ENCODE results near the gene GALNT2. TPM values are rescaled to one million over a fixed set of nuclear protein-coding genes. Genes with fewer than 3 reads are reported as not detected.

Gene GALNT2
- polyA plus RNA-seq, 6 donors from 2014 or later, result 15.1 to 22.4 (median 17.5) TPM

DNA sequence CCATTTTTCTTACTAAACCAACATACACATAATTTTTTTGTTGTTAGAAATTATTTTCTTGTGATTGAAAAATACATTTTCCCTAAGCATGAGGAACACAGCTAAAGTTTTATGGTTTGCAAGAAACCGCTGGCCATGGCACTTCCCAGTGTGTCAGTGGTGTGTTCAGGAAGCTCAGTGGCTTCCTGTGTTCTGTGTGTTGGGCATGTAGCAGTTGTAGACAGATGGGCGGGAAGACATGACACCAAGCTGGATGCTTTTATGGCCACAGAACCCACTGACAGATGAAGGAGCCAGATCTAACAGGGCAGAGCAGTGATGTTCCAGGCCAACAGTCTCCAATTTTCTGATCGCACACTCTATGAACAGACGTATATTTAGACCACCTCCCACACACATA lies 119.8 kb downstream of the GALNT2 start:
- Mint-ChIP-seq H3K27me3 (no peaks in the 10 kb centered on the region), H3K9me3 (peaks cover 0 to 7% (median 3%) of the 10 kb centered on the region in 7 donors), H3K4me3 (peak overlapping the region in 1 of 8 donors; percentile 22), H3K36me3 (peaks cover 9 to 13% of the 10 kb centered on the region in 2 donors), H3K4me1 (peaks cover 32 to 70% (median 44%) of the 10 kb centered on the region in 3 donors), H3K27ac (peak overlapping the region in 5 of 6 donors; percentile 15 to 92 (median 68))
- ATAC-seq (ENCODE audit: low read depth in 2 of 2) (peak in 1 of 2 donors; percentile 32), DNase-seq (no peak)

DNA sequence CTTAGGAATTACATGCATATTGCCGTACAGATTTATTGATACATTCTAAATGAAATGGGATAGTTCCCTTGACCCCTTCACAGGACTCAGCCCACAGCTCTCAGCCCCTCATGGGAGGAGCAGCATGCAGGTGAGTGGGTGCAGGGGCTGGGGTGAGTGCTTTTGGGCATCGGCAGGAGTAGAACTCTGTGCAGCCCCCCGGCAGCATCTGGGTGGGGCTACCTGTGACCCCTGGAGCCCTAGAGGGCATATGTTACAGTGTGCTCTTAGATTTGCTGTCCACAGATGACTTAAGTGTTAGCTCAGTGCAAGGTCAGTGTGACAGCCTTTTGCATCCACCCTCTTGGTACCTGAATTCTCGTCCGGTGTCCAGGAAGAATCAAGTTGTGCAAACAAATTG lies 120.3 kb downstream of the GALNT2 start:
- DNase-seq, result no peak
- H3K9me3 Mint-ChIP-seq, result peaks cover 0 to 7% (median 3%) of the 10 kb centered on the region in 7 donors
- H3K27me3 Mint-ChIP-seq, result no peaks in the 10 kb centered on the region
- peaks cover 9 to 13% of the 10 kb centered on the region in 2 donors for H3K36me3 Mint-ChIP-seq
- no peak overlapping the region for H3K4me3 Mint-ChIP-seq
- no peak for ATAC-seq (ENCODE audit: low read depth in 2 of 2)
- H3K4me1 Mint-ChIP-seq, result peaks cover 35 to 71% (median 48%) of the 10 kb centered on the region in 3 donors
- peak overlapping the region in 5 of 6 donors; percentile 15 to 92 (median 68) for H3K27ac Mint-ChIP-seq

DNA sequence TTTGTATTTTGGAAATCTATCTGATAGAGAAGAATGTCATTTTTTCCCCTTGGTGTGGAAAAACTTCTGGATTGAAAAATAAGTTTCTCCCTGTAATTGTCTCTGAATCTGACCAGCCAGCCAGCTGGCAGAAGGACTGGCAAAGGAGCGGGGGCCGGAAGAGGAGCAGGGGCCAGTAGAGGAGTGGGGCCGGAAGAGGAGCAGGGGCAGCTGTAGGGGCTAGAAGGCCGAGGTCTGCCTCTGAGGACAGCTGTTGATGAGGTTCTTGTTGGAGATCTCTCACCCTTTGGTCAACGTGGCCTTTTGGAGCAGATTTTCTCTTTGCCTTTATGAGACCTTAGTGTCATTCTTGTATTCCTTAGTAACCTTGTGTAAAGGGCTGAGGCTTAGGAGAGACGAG lies 121.8 kb downstream of the GALNT2 start:
- ATAC-seq (ENCODE audit: low read depth in 2 of 2) (no peak), DNase-seq (no peak)
- Mint-ChIP-seq H3K27ac (peak overlapping the region in 1 of 6 donors; percentile 86), H3K27me3 (no peaks in the 10 kb centered on the region), H3K36me3 (peaks cover 9 to 13% of the 10 kb centered on the region in 2 donors), H3K4me1 (peaks cover 35 to 75% (median 52%) of the 10 kb centered on the region in 3 donors), H3K9me3 (peaks cover 0 to 7% (median 3%) of the 10 kb centered on the region in 7 donors), H3K4me3 (no peak overlapping the region)

DNA sequence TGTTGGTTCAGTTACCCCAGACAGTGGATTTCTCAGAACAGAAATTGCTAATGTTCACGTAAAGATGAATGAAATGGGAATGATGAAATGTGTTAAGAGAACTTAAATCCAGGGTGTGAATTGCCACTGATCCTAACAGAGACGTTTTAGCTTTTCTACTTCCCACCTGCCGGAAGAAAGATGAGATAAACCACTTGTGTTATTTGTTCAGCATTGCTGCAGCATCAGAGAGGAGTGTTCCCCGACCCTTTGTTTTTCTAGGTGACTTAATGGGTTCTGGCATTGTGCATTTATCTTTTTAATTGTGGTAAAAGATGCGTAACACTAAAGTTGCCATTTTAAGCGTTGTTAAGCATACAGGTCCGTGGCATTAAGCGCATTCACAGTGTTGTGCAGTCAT lies 122.3 kb downstream of the GALNT2 start:
- DNase-seq, result no peak

DNA sequence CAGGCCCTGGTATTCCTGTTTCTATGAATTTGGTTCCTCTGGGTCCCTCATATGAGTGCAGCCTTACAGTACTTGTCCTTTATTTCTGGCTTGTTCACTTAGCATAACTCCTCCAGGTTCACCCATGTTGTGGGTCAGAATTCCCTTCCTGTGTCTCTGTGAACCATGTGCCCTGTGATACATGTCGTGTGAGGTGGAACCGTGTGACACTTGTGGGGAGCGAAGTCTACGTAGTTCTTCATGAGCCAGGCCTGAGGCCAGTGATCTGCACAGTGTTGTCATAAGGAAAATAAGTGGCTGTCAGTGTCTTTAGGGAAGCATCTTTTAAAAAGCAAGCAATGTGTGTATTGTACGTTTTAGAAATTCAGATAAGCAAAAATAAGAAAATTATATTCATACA lies 122.8 kb downstream of the GALNT2 start:
- Mint-ChIP-seq H3K36me3 (peaks cover 3 to 5% of the 10 kb centered on the region in 2 donors), H3K27me3 (no peaks in the 10 kb centered on the region), H3K27ac (peak overlapping the region in 4 of 6 donors; percentile 24 to 90 (median 32)), H3K9me3 (peaks cover 0 to 3% (median under 1%) of the 10 kb centered on the region in 7 donors), H3K4me3 (no peak overlapping the region), H3K4me1 (peaks cover 40 to 76% (median 56%) of the 10 kb centered on the region in 3 donors)
- DNase-seq (no peak), ATAC-seq (ENCODE audit: low read depth in 2 of 2) (no peak)

More for the DNA sequence above, 122.3 kb downstream of the GALNT2 start:
- no peak for ATAC-seq (ENCODE audit: low read depth in 2 of 2)
- Mint-ChIP-seq H3K4me1 (peaks cover 38 to 77% (median 52%) of the 10 kb centered on the region in 3 donors), H3K27ac (peak overlapping the region in 2 of 6 donors; percentile 30 to 59), H3K27me3 (no peaks in the 10 kb centered on the region), H3K36me3 (peaks cover 8 to 10% of the 10 kb centered on the region in 2 donors), H3K4me3 (no peak overlapping the region), H3K9me3 (peaks cover 0 to 6% (median 3%) of the 10 kb centered on the region in 7 donors)

DNA sequence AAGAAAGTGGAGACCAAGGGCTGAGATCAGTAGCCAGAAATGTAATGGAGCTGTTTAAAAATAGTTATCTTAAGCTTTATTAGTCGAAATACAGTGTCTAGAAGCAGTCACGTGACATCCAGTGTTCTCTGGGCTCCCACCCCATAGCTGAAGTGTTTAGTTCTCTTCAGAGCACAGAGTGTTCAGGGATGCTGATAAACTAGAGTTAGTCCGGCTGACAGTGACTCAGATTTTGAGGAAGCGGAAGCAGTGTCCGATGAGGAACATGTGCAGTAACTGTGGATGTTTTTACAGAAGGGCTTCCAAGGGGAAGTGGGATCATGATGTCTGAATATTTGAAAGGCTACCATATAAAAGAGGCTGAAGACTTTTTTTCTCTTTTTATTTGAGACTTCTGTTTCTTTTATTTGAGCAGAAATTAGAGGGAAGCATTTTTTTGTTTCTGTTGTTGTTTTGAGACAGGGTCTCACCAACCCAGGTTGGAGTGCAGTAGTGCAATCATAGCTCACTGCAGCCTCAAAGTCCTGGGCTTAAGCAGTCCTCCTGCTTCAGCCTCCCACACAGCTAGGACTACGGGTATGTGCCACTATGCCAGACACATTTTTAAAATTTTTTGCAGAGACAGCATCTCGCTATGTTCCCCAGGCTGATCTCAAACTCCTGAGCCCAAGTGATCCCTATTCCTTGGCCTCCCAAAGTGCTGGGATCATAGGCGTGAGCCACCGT lies 124.2 kb downstream of the GALNT2 start:
- no peaks in the 10 kb centered on the region for H3K9me3 Mint-ChIP-seq
- ATAC-seq (ENCODE audit: low read depth in 2 of 2) (peak; percentile 74 to 81), DNase-seq (peak; percentile 31)
- peak overlapping the region in 4 of 8 donors; percentile 2 to 53 (median 13) for H3K4me3 Mint-ChIP-seq
- H3K36me3 Mint-ChIP-seq, result no peaks in the 10 kb centered on the region
- peak overlapping the region; percentile 17 to 85 (median 44) for H3K27ac Mint-ChIP-seq
- peaks cover 31 to 68% (median 43%) of the 10 kb centered on the region in 3 donors for H3K4me1 Mint-ChIP-seq
- no peaks in the 10 kb centered on the region for H3K27me3 Mint-ChIP-seq

DNA sequence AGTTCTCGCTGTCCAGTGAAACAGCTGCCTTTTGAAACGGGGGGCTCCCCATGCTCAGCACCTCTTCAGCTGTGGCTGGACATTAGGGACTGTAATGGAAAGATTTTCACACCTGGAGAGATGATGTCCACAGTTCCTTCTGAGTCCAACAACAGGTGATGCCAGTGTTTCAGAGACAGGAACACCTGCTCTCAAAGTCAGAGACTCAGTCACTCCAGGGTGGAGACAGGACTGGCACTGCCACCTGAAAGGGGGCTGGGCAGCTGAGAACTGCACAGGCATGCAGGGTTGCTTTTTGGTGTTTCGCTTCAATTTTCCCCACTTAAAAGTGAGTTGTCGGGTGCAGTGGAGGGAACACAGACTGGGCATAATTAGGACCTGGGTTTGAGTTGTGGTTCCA lies 124.8 kb downstream of the GALNT2 start:
- H3K27ac Mint-ChIP-seq, result peak overlapping the region in 3 of 6 donors; percentile 10 to 34 (median 26)
- H3K4me3 Mint-ChIP-seq, result peak overlapping the region in 1 of 8 donors; percentile 6
- no peaks in the 10 kb centered on the region for H3K36me3 Mint-ChIP-seq
- peaks cover 29 to 63% (median 37%) of the 10 kb centered on the region in 3 donors for H3K4me1 Mint-ChIP-seq
- DNase-seq, result no peak
- H3K27me3 Mint-ChIP-seq, result no peaks in the 10 kb centered on the region
- no peaks in the 10 kb centered on the region for H3K9me3 Mint-ChIP-seq
- no peak for ATAC-seq (ENCODE audit: low read depth in 2 of 2)

DNA sequence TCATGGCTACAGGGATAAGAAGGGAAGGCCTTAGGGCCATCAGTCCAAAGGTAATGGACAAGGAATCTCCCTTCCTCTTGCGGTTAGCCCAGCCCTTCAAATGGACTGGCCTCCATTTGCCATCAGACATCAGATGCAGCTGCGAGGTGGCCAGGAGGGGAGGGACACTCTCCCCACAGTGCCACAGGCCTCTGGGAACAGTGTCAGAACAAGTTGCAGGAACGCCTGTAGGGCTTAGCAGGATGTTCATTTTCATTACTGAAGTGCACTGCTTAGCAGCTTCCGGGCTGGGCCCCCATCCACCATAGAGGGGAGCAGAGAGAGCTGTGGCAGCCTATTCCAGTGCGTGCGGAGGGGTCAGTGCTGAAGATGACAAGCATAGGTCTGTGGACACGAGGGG lies 127.5 kb downstream of the GALNT2 start:
- Mint-ChIP-seq H3K27me3 (no peaks in the 10 kb centered on the region), H3K9me3 (no peaks in the 10 kb centered on the region), H3K36me3 (no peaks in the 10 kb centered on the region), H3K27ac (peak overlapping the region in 1 of 6 donors; percentile 87), H3K4me1 (peaks cover 27 to 55% (median 30%) of the 10 kb centered on the region in 3 donors), H3K4me3 (no peak overlapping the region)
- no peak for DNase-seq
- ATAC-seq (ENCODE audit: low read depth in 2 of 2), result no peak

DNA sequence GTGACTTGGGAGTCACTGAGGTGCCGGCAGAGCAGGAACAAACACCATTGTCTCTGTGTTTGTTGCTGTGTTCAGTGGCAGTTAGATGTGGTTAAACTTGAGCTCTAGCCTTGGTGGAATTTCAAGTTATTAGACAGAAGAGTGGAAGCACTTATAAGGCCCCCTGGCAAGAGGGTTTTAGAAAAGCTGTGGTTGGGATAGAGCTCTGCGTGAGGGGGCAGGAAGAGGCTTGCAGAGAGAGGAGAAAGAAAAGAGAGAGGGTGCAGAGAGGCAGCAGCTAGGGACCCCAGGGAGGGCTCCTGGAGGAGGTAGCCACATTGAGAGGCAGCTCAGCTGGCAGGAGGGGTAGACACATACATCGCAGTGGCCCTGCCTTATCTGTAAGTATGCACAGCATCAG lies 128.2 kb downstream of the GALNT2 start:
- Mint-ChIP-seq H3K27me3 (no peaks in the 10 kb centered on the region), H3K36me3 (no peaks in the 10 kb centered on the region), H3K27ac (peak overlapping the region in 3 of 6 donors; percentile 43 to 76 (median 72)), H3K9me3 (no peaks in the 10 kb centered on the region), H3K4me1 (peaks cover 23 to 49% (median 30%) of the 10 kb centered on the region in 3 donors), H3K4me3 (no peak overlapping the region)
- DNase-seq, result no peak
- no peak for ATAC-seq (ENCODE audit: low read depth in 2 of 2)

DNA sequence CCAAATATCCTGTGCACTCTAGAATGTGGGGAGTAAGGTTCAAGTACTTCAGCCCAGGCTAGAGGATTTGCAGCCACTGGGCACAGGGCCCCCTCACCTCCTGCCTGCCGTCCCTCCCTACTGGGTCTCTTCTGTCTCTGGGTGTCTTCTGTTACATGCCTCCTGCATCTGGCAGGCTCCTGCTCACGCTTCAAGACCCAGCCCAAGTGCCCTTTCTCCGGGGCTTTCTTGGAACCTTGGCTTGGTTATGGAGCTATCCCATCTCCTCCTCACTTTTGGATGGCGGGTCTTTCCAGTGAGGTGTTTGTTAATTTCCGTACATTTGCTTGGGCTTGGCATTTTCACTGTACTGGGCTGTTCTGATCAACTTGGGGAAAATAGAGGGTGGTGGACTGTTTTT lies 129.0 kb downstream of the GALNT2 start:
- no peaks in the 10 kb centered on the region for H3K27me3 Mint-ChIP-seq
- H3K27ac Mint-ChIP-seq, result peak overlapping the region in 2 of 6 donors; percentile 20 to 28
- ATAC-seq (ENCODE audit: low read depth in 2 of 2) (no peak), DNase-seq (no peak)
- no peaks in the 10 kb centered on the region for H3K9me3 Mint-ChIP-seq
- H3K4me3 Mint-ChIP-seq, result no peak overlapping the region
- no peaks in the 10 kb centered on the region for H3K36me3 Mint-ChIP-seq
- H3K4me1 Mint-ChIP-seq, result peaks cover 22 to 48% (median 22%) of the 10 kb centered on the region in 3 donors

DNA sequence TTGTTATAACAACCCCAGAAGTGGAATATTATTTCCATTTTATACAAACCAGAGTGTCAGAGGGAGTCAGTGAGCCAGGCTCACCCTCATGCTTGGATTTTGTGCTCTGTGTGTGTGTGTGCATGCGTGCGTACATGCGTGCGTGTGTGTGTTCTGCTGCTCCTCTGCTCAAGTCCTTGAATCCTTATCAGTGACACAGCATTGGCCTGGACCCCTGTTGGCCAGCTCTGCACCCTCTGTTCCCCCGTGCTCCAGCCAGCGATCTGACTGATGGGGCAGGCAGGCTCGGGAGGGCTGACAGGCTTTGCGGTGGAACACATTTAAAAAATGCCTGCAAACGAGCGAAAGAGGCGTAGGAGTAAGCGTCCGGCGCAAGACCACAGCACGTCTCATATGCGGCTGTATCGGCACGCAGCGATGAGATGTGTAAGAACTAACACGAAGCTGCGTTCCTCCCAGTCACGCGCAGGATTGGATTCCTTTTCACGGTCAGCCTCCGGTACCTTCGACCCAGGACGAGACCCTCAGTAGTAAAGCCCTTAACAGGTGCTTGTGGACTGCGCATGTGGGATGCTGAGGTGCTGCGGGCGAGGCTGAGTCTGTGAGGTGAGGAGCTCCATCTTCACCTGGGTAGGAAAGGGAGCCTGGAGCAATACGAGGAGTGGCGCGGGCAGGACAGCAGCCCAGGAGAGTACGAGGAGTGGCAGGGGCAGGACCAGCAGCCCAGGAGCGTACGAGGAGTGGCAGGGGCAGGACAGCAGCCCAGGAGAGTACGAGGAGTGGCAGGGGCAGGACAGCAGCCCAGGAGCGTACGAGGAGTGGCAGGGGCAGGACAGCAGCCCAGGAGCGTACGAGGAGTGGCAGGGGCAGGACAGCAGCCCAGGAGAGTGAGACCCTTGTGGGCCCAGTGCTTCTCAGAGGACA lies 130.9 kb downstream of the GALNT2 start:
- Mint-ChIP-seq H3K27ac (peak overlapping the region in 2 of 6 donors; percentile 51 to 60), H3K4me3 (no peak overlapping the region), H3K4me1 (peaks cover 11 to 48% (median 20%) of the 10 kb centered on the region in 3 donors), H3K9me3 (no peaks in the 10 kb centered on the region), H3K27me3 (no peaks in the 10 kb centered on the region), H3K36me3 (peaks cover 0 to 3% of the 10 kb centered on the region in 2 donors)
- ATAC-seq (ENCODE audit: low read depth in 2 of 2) (no peak), DNase-seq (no peak)

DNA sequence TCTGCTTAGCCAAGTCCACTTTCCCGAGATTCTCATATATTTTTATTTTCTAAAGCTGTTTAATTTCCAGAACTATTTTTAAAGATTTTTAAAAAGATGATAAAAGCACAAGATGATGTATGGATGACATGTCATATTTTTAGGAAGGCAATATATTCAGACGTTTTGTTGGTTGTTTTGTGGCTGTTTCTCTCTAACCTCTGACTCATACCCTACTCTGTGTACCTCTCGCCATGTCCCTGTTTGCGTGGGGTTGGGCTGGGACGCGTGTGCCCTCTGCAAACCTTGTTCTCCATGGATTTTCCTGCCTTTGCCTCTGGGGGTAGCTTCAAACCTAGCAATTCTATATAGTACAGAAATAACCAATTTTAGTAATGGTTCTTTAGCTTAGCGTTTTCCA lies 132.0 kb downstream of the GALNT2 start:
- Mint-ChIP-seq H3K36me3 (peaks cover 0 to 14% of the 10 kb centered on the region in 2 donors), H3K4me1 (peaks cover 8 to 49% (median 19%) of the 10 kb centered on the region in 3 donors), H3K27ac (peak overlapping the region in 2 of 6 donors; percentile 80 to 82), H3K4me3 (no peak overlapping the region), H3K27me3 (no peaks in the 10 kb centered on the region), H3K9me3 (no peaks in the 10 kb centered on the region)
- DNase-seq, result no peak
- ATAC-seq (ENCODE audit: low read depth in 2 of 2), result no peak

DNA sequence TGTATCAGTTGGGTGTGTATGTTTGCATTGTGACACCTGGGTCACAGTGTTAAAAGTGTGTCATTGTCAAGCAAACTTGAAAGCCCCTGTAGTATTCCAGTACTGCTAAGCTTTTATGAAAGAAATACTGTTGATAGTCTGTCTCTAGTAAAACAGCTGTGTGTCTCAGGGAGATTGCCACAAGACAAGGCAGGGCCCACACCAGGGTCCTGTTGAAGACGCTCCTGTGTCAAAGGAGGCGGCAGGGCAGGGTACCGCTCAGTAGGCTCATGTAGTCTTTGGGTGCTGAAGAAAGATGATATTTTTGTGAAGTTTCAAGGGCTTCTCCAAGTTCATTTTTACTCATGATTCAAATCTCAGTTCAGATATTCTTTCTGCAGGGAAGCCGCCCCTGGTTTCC lies 132.5 kb downstream of the GALNT2 start:
- ATAC-seq (ENCODE audit: low read depth in 2 of 2) (no peak), DNase-seq (no peak)
- H3K27me3 Mint-ChIP-seq, result no peaks in the 10 kb centered on the region
- H3K4me1 Mint-ChIP-seq, result peaks cover 6 to 49% (median 19%) of the 10 kb centered on the region in 3 donors
- peaks cover 1 to 19% of the 10 kb centered on the region in 2 donors for H3K36me3 Mint-ChIP-seq
- H3K4me3 Mint-ChIP-seq, result no peak overlapping the region
- H3K9me3 Mint-ChIP-seq, result no peaks in the 10 kb centered on the region
- H3K27ac Mint-ChIP-seq, result peak overlapping the region in 1 of 6 donors; percentile 81

Measured in naive B cell (primary cell).